Measurements from ENCODE around the gene PDIK1L. TPM values are rescaled to one million over a fixed set of nuclear protein-coding genes. Genes with fewer than 3 reads are reported as not detected.

PDIK1L gene
- total and polyA plus RNA-seq, 9 of the 15 experiments (the other 6 are each of a cell fraction or from before 2014, with no cell fraction given) = 12.8 to 30.2 (median 21.5) TPM

DNA sequence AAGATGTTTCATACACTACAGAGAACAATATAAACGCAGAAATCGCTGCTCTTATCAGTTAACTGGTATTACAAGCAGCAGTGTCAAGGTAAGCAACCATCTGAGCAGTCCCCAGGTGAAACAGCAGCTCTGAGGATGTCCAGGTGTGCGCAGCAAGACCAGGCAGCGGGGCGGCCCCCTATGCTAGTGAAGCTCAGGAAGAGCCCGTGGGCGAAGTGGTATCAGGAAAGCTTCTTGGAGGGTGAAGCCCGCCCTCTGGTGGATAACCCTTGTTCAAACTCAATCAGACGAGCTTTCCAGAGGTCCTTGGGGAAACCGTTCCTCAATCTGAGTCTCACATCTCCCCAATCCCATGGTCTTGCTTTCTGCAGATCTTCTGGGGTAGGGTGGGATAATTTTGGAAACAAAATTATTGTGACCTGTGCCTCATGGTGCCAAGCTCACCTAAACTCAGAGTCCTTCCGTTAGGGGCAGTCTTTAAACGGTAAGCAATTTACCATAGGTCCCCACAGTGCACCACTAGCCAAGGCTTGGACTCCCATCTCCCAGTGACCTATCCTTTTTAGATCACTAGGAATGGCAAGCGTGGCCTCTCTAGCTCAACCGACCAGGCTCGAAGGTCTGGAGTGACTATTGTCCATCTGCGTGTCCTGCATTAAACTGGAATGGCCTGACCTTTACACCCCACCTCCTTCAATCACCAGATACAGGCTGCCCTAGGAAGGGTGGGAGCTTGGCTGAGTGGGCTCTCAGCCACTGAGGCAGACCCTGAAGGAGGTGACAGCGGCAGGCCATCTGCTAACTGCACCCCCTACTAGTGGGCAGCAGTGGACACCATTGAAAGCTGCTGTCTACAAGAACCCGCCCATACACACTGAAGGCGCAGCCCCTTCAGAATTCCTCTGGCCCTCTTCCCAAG lies 33.7 kb downstream of the PDIK1L start (continued):
- TF ChIP-seq, protein P1, sequence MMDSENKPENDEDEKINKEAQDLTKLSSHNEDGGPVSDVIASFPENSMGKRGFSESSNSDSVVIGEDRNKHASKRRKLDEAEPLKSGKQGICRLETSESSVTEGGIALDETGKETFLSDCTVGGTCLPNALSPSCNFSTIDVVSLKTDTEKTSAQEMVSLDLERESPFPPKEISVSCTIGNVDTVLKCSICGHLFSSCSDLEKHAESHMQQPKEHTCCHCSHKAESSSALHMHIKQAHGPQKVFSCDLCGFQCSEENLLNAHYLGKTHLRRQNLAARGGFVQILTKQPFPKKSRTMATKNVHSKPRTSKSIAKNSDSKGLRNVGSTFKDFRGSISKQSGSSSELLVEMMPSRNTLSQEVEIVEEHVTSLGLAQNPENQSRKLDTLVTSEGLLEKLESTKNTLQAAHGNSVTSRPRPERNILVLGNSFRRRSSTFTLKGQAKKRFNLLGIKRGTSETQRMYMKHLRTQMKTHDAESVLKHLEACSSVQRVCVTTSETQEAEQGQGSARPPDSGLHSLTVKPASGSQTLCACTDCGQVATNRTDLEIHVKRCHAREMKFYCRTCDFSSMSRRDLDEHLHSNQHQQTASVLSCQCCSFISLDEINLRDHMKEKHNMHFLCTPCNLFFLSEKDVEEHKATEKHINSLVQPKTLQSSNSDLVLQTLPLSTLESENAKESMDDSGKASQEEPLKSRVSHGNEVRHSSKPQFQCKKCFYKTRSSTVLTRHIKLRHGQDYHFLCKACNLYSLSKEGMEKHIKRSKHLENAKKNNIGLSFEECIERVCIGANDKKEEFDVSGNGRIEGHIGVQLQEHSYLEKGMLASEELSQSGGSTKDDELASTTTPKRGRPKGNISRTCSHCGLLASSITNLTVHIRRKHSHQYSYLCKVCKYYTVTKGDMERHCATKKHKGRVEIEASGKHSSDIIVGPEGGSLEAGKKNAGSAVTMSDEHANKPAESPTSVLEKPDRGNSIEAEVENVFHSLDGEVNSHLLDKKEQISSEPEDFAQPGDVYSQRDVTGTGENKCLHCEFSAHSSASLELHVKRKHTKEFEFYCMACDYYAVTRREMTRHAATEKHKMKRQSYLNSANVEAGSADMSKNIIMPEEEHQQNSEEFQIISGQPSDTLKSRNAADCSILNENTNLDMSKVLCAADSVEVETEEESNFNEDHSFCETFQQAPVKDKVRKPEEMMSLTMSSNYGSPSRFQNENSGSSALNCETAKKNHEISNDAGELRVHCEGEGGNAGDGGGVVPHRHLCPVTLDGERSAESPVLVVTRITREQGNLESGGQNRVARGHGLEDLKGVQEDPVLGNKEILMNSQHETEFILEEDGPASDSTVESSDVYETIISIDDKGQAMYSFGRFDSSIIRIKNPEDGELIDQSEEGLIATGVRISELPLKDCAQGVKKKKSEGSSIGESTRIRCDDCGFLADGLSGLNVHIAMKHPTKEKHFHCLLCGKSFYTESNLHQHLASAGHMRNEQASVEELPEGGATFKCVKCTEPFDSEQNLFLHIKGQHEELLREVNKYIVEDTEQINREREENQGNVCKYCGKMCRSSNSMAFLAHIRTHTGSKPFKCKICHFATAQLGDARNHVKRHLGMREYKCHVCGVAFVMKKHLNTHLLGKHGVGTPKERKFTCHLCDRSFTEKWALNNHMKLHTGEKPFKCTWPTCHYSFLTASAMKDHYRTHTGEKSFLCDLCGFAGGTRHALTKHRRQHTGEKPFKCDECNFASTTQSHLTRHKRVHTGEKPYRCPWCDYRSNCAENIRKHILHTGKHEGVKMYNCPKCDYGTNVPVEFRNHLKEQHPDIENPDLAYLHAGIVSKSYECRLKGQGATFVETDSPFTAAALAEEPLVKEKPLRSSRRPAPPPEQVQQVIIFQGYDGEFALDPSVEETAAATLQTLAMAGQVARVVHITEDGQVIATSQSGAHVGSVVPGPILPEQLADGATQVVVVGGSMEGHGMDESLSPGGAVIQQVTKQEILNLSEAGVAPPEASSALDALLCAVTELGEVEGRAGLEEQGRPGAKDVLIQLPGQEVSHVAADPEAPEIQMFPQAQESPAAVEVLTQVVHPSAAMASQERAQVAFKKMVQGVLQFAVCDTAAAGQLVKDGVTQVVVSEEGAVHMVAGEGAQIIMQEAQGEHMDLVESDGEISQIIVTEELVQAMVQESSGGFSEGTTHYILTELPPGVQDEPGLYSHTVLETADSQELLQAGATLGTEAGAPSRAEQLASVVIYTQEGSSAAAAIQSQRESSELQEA (IDR thresholded peaks at IDR 0.05; ENCODE audit: low read depth) = no peak
- TF ChIP-seq TAF1 (IDR thresholded peaks at IDR 0.05; ENCODE audit: control insufficient read depth, extremely low read depth, insufficient read depth, low read length, severe bottlenecking) (no peak), CBFB (CRISPR knock-in tag; IDR thresholded peaks at IDR 0.05) (peak; percentile 67; the same call in 1 of the 2 replicates), OTX1 (CRISPR knock-in tag; IDR thresholded peaks at IDR 0.05) (no peak), PRPF4 (IDR thresholded peaks at IDR 0.05; ENCODE audit: insufficient read depth, low read depth, low read length, poor library complexity, severe bottlenecking) (no peak), GABPA (tag; conservative IDR thresholded peaks at IDR 0.05; ENCODE audit: low read depth) (no peak), SMC3 (conservative IDR thresholded peaks at IDR 0.05; ENCODE audit: insufficient read depth, low read depth, low read length) (peak; percentile 97), SPI1 (IDR thresholded peaks at IDR 0.05; ENCODE audit: borderline replicate concordance, low read depth, low read length) (no peak)
- TF ChIP-seq, protein P2, sequence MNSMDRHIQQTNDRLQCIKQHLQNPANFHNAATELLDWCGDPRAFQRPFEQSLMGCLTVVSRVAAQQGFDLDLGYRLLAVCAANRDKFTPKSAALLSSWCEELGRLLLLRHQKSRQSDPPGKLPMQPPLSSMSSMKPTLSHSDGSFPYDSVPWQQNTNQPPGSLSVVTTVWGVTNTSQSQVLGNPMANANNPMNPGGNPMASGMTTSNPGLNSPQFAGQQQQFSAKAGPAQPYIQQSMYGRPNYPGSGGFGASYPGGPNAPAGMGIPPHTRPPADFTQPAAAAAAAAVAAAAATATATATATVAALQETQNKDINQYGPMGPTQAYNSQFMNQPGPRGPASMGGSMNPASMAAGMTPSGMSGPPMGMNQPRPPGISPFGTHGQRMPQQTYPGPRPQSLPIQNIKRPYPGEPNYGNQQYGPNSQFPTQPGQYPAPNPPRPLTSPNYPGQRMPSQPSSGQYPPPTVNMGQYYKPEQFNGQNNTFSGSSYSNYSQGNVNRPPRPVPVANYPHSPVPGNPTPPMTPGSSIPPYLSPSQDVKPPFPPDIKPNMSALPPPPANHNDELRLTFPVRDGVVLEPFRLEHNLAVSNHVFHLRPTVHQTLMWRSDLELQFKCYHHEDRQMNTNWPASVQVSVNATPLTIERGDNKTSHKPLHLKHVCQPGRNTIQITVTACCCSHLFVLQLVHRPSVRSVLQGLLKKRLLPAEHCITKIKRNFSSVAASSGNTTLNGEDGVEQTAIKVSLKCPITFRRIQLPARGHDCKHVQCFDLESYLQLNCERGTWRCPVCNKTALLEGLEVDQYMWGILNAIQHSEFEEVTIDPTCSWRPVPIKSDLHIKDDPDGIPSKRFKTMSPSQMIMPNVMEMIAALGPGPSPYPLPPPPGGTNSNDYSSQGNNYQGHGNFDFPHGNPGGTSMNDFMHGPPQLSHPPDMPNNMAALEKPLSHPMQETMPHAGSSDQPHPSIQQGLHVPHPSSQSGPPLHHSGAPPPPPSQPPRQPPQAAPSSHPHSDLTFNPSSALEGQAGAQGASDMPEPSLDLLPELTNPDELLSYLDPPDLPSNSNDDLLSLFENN (IDR thresholded peaks at IDR 0.05; ENCODE audit: low read depth in 2 of 2, low read length in 2 of 2) = no peak
- TF ChIP-seq, protein P3, sequence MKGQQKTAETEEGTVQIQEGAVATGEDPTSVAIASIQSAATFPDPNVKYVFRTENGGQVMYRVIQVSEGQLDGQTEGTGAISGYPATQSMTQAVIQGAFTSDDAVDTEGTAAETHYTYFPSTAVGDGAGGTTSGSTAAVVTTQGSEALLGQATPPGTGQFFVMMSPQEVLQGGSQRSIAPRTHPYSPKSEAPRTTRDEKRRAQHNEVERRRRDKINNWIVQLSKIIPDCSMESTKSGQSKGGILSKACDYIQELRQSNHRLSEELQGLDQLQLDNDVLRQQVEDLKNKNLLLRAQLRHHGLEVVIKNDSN (CRISPR knock-in tag; IDR thresholded peaks at IDR 0.05) = no peak
- TF ChIP-seq, protein P4, sequence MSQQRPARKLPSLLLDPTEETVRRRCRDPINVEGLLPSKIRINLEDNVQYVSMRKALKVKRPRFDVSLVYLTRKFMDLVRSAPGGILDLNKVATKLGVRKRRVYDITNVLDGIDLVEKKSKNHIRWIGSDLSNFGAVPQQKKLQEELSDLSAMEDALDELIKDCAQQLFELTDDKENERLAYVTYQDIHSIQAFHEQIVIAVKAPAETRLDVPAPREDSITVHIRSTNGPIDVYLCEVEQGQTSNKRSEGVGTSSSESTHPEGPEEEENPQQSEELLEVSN (IDR thresholded peaks at IDR 0.05; ENCODE audit: borderline replicate concordance in 1 of 2, extremely low read depth in 1 of 2, insufficient read depth in 1 of 2, insufficient read length in 1 of 2, low read depth in 1 of 2, low read length in 1 of 2, poor library complexity in 1 of 2, severe bottlenecking in 1 of 2) = no peak
